ENCODE results near the gene BAG2. TPM values are rescaled to one million over a fixed set of nuclear protein-coding genes. Genes with fewer than 3 reads are reported as not detected.
A peak's percentile ranks its signal among the peaks of the same experiment; 100 is the strongest.

Gene BAG2
- polyA plus RNA-seq, 1 experiment: 11.2 TPM

GRCh38 chr6:57162028-57162427, 10.1 kb upstream of the BAG2 start:
- ChIA-PET POLR2A (interaction anchor here (0.6 kb wide), 1 partner anchor 67 kb away, joined by 3 read pairs; no protein-coding TSS in a partner anchor), CTCF (interaction anchor here (1.0 to 1.1 kb wide), 4 partner anchors 9 to 255 kb away, joined by 3 to 4 read pairs (median 3); no protein-coding TSS in a partner anchor)
- DNase-seq (ENCODE audit: low read depth): no peak
- H3K4me3 ChIP-seq (ENCODE audit: low read depth, low read length): no peak overlapping the region
- no peaks in the 10 kb centered on the region for H3K36me3 ChIP-seq (ENCODE audit: control insufficient read depth, insufficient read depth, low read length)
- TF ChIP-seq CTCF (IDR thresholded peaks at IDR 0.05; ENCODE audit: insufficient read depth, low read depth, low read length): no peak
- no peaks in the 10 kb centered on the region for H3K27me3 ChIP-seq (ENCODE audit: control insufficient read depth, insufficient read depth, low read length)

- H3K4me3 ChIP-seq (ENCODE audit: low read depth, low read length): no peak overlapping the region
- no peak for TF ChIP-seq CTCF (IDR thresholded peaks at IDR 0.05; ENCODE audit: insufficient read depth, low read depth, low read length)
- no peaks in the 10 kb centered on the region for H3K27me3 ChIP-seq (ENCODE audit: control insufficient read depth, insufficient read depth, low read length)
- POLR2A ChIA-PET: no interaction called here
- DNase-seq (ENCODE audit: low read depth): no peak
- peaks cover 1% of the 10 kb centered on the region for H3K36me3 ChIP-seq (ENCODE audit: control insufficient read depth, insufficient read depth, low read length)
- CTCF ChIA-PET: interaction anchor here (1.0 kb wide), 2 partner anchors 24 to 255 kb away, joined by 3 read pairs; no protein-coding TSS in a partner anchor
Observed at GRCh38 chr6:57162516-57162915, 9.6 kb upstream of the BAG2 start.

- CTCF ChIA-PET: no interaction called here
- H3K27me3 ChIP-seq (ENCODE audit: control insufficient read depth, insufficient read depth, low read length): no peaks in the 10 kb centered on the region
- peaks cover 2% of the 10 kb centered on the region for H3K36me3 ChIP-seq (ENCODE audit: control insufficient read depth, insufficient read depth, low read length)
- POLR2A ChIA-PET: no interaction called here
- DNase-seq (ENCODE audit: low read depth): no peak
- TF ChIP-seq CTCF (IDR thresholded peaks at IDR 0.05; ENCODE audit: insufficient read depth, low read depth, low read length): no peak
- H3K4me3 ChIP-seq (ENCODE audit: low read depth, low read length): no peak overlapping the region
Observed at GRCh38 chr6:57163956-57164355, 8.2 kb upstream of the BAG2 start.

- no peak for DNase-seq (ENCODE audit: low read depth)
- Histone ChIP-seq H3K36me3 (ENCODE audit: control insufficient read depth, insufficient read depth, low read length) (peaks cover 2% of the 10 kb centered on the region), H3K4me3 (ENCODE audit: low read depth, low read length) (no peak overlapping the region), H3K27me3 (ENCODE audit: control insufficient read depth, insufficient read depth, low read length) (no peaks in the 10 kb centered on the region)
- TF ChIP-seq CTCF (IDR thresholded peaks at IDR 0.05; ENCODE audit: insufficient read depth, low read depth, low read length): no peak
- POLR2A ChIA-PET: no interaction called here
- CTCF ChIA-PET: no interaction called here
Observed at GRCh38 chr6:57165080-57165479, 7.0 kb upstream of the BAG2 start.

- no peak for TF ChIP-seq CTCF (IDR thresholded peaks at IDR 0.05; ENCODE audit: insufficient read depth, low read depth, low read length)
- H3K4me3 ChIP-seq (ENCODE audit: low read depth, low read length): peak overlapping the region; percentile 86
- POLR2A ChIA-PET: no interaction called here
Observed at GRCh38 chr6:57173056-57173885, 1.1 kb downstream of the BAG2 start.

More at GRCh38 chr6:57173056-57173885, 1.1 kb downstream of the BAG2 start:
- CTCF ChIA-PET: no interaction called here
- H3K27me3 ChIP-seq (ENCODE audit: control insufficient read depth, insufficient read depth, low read length): no peaks in the 10 kb centered on the region
- DNase-seq (ENCODE audit: low read depth): no peak
- H3K36me3 ChIP-seq (ENCODE audit: control insufficient read depth, insufficient read depth, low read length): no peaks in the 10 kb centered on the region; the same call in 1 of the 2 replicates

All from BJ (cell line).